Measurements from ENCODE around the gene CAV1.

CAV1 gene

GRCh38 chr7:116511552-116512519, 13.0 kb upstream of the CAV1 start:
- POLR2A ChIA-PET: interaction anchor here (0.9 kb wide), 1 partner anchor 15 kb away, joined by 3 read pairs; no protein-coding TSS in a partner anchor
- no peak for DNase-seq (ENCODE audit: extremely low spot score)

GRCh38 chr7:116512520-116513188, 12.2 kb upstream of the CAV1 start:
- CTCF ChIA-PET: interaction anchor here (0.6 to 1.2 kb wide), 2 partner anchors 9 to 80 kb away, joined by 3 read pairs; no protein-coding TSS in a partner anchor
- POLR2A ChIA-PET: no interaction called here
- no peak for DNase-seq (ENCODE audit: extremely low spot score)
- TF ChIP-seq L3MBTL2 (conservative IDR thresholded peaks at IDR 0.05) (no peak), BHLHE40 (IDR thresholded peaks at IDR 0.05; ENCODE audit: borderline replicate concordance) (no peak), ARNT (IDR thresholded peaks at IDR 0.05) (no peak), HDGF (IDR thresholded peaks at IDR 0.05; ENCODE audit: borderline replicate concordance) (no peak), FOXM1 (IDR thresholded peaks at IDR 0.05; ENCODE audit: borderline replicate concordance) (no peak), FOXA1 (IDR thresholded peaks at IDR 0.05) (no peak), ZNF384 (IDR thresholded peaks at IDR 0.05) (no peak), FOXK2 (IDR thresholded peaks at IDR 0.05) (no peak), ELF4 (IDR thresholded peaks at IDR 0.05) (no peak), SP1 (IDR thresholded peaks at IDR 0.05) (no peak), TARDBP (IDR thresholded peaks at IDR 0.05) (no peak), CTBP1 (IDR thresholded peaks at IDR 0.05; ENCODE audit: borderline replicate concordance) (no peak)

More at GRCh38 chr7:116511552-116512519, 13.0 kb upstream of the CAV1 start:
- CTCF ChIA-PET: interaction anchor here (0.6 to 1.2 kb wide), 2 partner anchors 9 to 80 kb away, joined by 3 read pairs; no protein-coding TSS in a partner anchor
- TF ChIP-seq SUZ12 (IDR thresholded peaks at IDR 0.05) (no peak), TARDBP (IDR thresholded peaks at IDR 0.05) (no peak), PKNOX1 (IDR thresholded peaks at IDR 0.05) (no peak), FOXM1 (IDR thresholded peaks at IDR 0.05; ENCODE audit: borderline replicate concordance) (no peak), NFRKB (IDR thresholded peaks at IDR 0.05) (no peak), FOXA1 (IDR thresholded peaks at IDR 0.05) (no peak), LEF1 (IDR thresholded peaks at IDR 0.05; ENCODE audit: borderline replicate concordance) (no peak), SP1 (IDR thresholded peaks at IDR 0.05) (no peak), ARNT (IDR thresholded peaks at IDR 0.05) (no peak), HDGF (IDR thresholded peaks at IDR 0.05; ENCODE audit: borderline replicate concordance) (no peak), L3MBTL2 (conservative IDR thresholded peaks at IDR 0.05) (no peak), CTBP1 (IDR thresholded peaks at IDR 0.05; ENCODE audit: borderline replicate concordance) (no peak), FOXK2 (IDR thresholded peaks at IDR 0.05) (no peak), BHLHE40 (IDR thresholded peaks at IDR 0.05; ENCODE audit: borderline replicate concordance) (no peak), ZNF384 (IDR thresholded peaks at IDR 0.05) (no peak), ELF4 (IDR thresholded peaks at IDR 0.05) (no peak)

- TF ChIP-seq CTBP1 (IDR thresholded peaks at IDR 0.05; ENCODE audit: borderline replicate concordance) (no peak), FOXK2 (IDR thresholded peaks at IDR 0.05) (no peak), SP1 (IDR thresholded peaks at IDR 0.05) (no peak), FOXM1 (IDR thresholded peaks at IDR 0.05; ENCODE audit: borderline replicate concordance) (no peak), ARNT (IDR thresholded peaks at IDR 0.05) (no peak), ELF4 (IDR thresholded peaks at IDR 0.05) (no peak), TARDBP (IDR thresholded peaks at IDR 0.05) (no peak), PKNOX1 (IDR thresholded peaks at IDR 0.05) (no peak)
- CTCF ChIA-PET: interaction anchor here (0.9 kb wide), 1 partner anchor 11 kb away, joined by 3 read pairs; no protein-coding TSS in a partner anchor
- no peak for DNase-seq (ENCODE audit: extremely low spot score)
- POLR2A ChIA-PET: no interaction called here
These were observed 9.3 kb upstream of the CAV1 start for GRCh38 chr7:116515584-116515983.

- TF ChIP-seq ELF4 (IDR thresholded peaks at IDR 0.05): no peak
- no peak for TF ChIP-seq HDGF (IDR thresholded peaks at IDR 0.05; ENCODE audit: borderline replicate concordance)
- no peak for TF ChIP-seq NFRKB (IDR thresholded peaks at IDR 0.05)
- no peak for TF ChIP-seq SUZ12 (IDR thresholded peaks at IDR 0.05)
- no peak for TF ChIP-seq FOXA1 (IDR thresholded peaks at IDR 0.05)
- CTCF ChIA-PET: interaction anchor here (0.6 to 0.9 kb wide), 2 partner anchors 10 to 59 kb away, joined by 3 to 9 read pairs; no protein-coding TSS in a partner anchor
- DNase-seq (ENCODE audit: extremely low spot score): no peak
- POLR2A ChIA-PET: no interaction called here
These were observed 8.5 kb upstream of the CAV1 start for GRCh38 chr7:116516324-116516723.

GRCh38 chr7:116517626-116518025, 7.2 kb upstream of the CAV1 start:
- TF ChIP-seq NFRKB (IDR thresholded peaks at IDR 0.05) (no peak), L3MBTL2 (conservative IDR thresholded peaks at IDR 0.05) (no peak), TARDBP (IDR thresholded peaks at IDR 0.05) (no peak), ARNT (IDR thresholded peaks at IDR 0.05) (no peak), PKNOX1 (IDR thresholded peaks at IDR 0.05) (no peak), LEF1 (IDR thresholded peaks at IDR 0.05; ENCODE audit: borderline replicate concordance) (no peak), ELF4 (IDR thresholded peaks at IDR 0.05) (no peak), ZNF384 (IDR thresholded peaks at IDR 0.05) (no peak), SP1 (IDR thresholded peaks at IDR 0.05) (no peak), CTBP1 (IDR thresholded peaks at IDR 0.05; ENCODE audit: borderline replicate concordance) (no peak)
- no peak for DNase-seq (ENCODE audit: extremely low spot score)
- ChIA-PET POLR2A (no interaction called here), CTCF (no interaction called here)

Measured in HEK293T (cell line).